MCF 10A (cell line): ENCODE results near the gene GABPB2. TPM values are rescaled to one million over a fixed set of nuclear protein-coding genes. Genes with fewer than 3 reads are reported as not detected.

ENCODE experiments used
- BruUV-seq: library from RNA; stranded (reverse); fragments of 400-500 nt; replicated peaks from 2 replicates; lab custom pipeline; 2021; lab: Mats Ljungman, UMichigan
- CTCF ChIA-PET: fragments of 300-600 bp; sonication (Branson Sonifier 250); formaldehyde crosslinking; extraction: SDS; loops from one replicate; lab custom pipeline; 2021; ENCODE audit warnings: antibody characterized with exemption, inconsistent platforms; lab: Yijun Ruan, JAX
- POLR2A ChIA-PET: fragments of 300-600, 350-650 bp; sonication (Branson Sonifier 250); formaldehyde crosslinking; extraction: SDS; loops from one replicate; lab custom pipeline; 2020; ENCODE audit warnings: antibody characterized with exemption, inconsistent platforms; lab: Yijun Ruan, JAX
- DNase-seq: peaks from one replicate; pipeline ENCODE4 v3.0.0-alpha.2; 2018; ENCODE audit not compliant: unreplicated experiment
- H3K27ac Mint-ChIP-seq: one replicate; pipeline ENCODE4 v1.8.0; 2022; ENCODE audit warnings: mild to moderate bottlenecking, low read depth, mixed read lengths; ENCODE audit not compliant: unreplicated experiment
- H3K27me3 Mint-ChIP-seq: one replicate; pipeline ENCODE4 v1.8.0; 2022; ENCODE audit warnings: mixed read lengths; ENCODE audit not compliant: insufficient read depth, unreplicated experiment
- H3K36me3 Mint-ChIP-seq: one replicate; pipeline ENCODE4 v1.8.0; 2022; ENCODE audit warnings: mild to moderate bottlenecking, moderate library complexity, mixed read lengths; ENCODE audit not compliant: insufficient read depth, unreplicated experiment
- H3K4me1 Mint-ChIP-seq: one replicate; pipeline ENCODE4 v1.8.0; 2022; ENCODE audit warnings: mixed read lengths; ENCODE audit not compliant: insufficient read depth, unreplicated experiment
- H3K4me3 Mint-ChIP-seq: one replicate; pipeline ENCODE4 v1.8.0; 2022; ENCODE audit warnings: mild to moderate bottlenecking, moderate library complexity, mixed read lengths; ENCODE audit not compliant: unreplicated experiment
- H3K9me3 Mint-ChIP-seq: one replicate; pipeline ENCODE4 v1.8.0; 2022; ENCODE audit warnings: mixed read lengths; ENCODE audit not compliant: unreplicated experiment
- intact Hi-C: fragments of 100-400 bp; cut with micrococcal nuclease; formaldehyde crosslinking; loops from 2 replicates; pipeline ENCODE4 v1.14.1; 2022
- total RNA-seq: library from RNA; stranded (reverse); gene quantifications from 2 replicates; pipeline ENCODE4 v1.2.3, GENCODE V29; 2022
- TF ChIP-seq, protein P1 (sequence below): fragments of 200-600 bp; IDR thresholded peaks from one replicate; pipeline ENCODE4 v1.8.0; 2022; ENCODE audit warnings: antibody characterized with exemption, mild to moderate bottlenecking; ENCODE audit not compliant: unreplicated experiment

The GABPB2 gene
- total RNA-seq, 1 experiment from 2014 or later = 20.2 TPM

DNA sequence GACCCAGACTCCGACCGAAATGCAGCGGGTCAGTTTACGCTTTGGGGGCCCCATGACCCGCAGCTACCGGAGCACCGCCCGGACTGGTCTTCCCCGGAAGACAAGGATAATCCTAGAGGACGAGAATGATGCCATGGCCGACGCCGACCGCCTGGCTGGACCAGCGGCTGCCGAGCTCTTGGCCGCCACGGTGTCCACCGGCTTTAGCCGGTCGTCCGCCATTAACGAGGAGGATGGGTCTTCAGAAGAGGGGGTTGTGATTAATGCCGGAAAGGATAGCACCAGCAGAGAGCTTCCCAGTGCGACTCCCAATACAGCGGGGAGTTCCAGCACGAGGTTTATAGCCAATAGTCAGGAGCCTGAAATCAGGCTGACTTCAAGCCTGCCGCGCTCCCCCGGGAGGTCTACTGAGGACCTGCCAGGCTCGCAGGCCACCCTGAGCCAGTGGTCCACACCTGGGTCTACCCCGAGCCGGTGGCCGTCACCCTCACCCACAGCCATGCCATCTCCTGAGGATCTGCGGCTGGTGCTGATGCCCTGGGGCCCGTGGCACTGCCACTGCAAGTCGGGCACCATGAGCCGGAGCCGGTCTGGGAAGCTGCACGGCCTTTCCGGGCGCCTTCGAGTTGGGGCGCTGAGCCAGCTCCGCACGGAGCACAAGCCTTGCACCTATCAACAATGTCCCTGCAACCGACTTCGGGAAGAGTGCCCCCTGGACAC lies 22.5 kb upstream of the GABPB2 start:
- Mint-ChIP-seq H3K27me3 (no peaks in the 10 kb centered on the region), H3K27ac (peak overlapping the region; percentile 79), H3K4me3 (peak overlapping the region; percentile 85), H3K4me1 (peaks cover 21% of the 10 kb centered on the region), H3K9me3 (no peaks in the 10 kb centered on the region), H3K36me3 (peaks cover 35% of the 10 kb centered on the region)
- intact Hi-C loops = no loop called here
- TF ChIP-seq, protein P1, sequence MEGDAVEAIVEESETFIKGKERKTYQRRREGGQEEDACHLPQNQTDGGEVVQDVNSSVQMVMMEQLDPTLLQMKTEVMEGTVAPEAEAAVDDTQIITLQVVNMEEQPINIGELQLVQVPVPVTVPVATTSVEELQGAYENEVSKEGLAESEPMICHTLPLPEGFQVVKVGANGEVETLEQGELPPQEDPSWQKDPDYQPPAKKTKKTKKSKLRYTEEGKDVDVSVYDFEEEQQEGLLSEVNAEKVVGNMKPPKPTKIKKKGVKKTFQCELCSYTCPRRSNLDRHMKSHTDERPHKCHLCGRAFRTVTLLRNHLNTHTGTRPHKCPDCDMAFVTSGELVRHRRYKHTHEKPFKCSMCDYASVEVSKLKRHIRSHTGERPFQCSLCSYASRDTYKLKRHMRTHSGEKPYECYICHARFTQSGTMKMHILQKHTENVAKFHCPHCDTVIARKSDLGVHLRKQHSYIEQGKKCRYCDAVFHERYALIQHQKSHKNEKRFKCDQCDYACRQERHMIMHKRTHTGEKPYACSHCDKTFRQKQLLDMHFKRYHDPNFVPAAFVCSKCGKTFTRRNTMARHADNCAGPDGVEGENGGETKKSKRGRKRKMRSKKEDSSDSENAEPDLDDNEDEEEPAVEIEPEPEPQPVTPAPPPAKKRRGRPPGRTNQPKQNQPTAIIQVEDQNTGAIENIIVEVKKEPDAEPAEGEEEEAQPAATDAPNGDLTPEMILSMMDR = no peak
- DNase-seq = peak; percentile 79
- BruUV-seq = TSS peak; percentile 70
- ChIA-PET POLR2A (interaction anchor here (0.6 to 9.7 kb wide), 17 partner anchors 10 to 710 kb away, joined by 3 to 90 read pairs (median 4); partner anchors contain the start of genes CDC42SE1, LYSMD1, MINDY1 and MLLT11), CTCF (interaction anchor here (0.5 to 2.5 kb wide), 12 partner anchors 9 to 131 kb away, joined by 3 to 17 read pairs (median 4); no protein-coding TSS in a partner anchor)

DNA sequence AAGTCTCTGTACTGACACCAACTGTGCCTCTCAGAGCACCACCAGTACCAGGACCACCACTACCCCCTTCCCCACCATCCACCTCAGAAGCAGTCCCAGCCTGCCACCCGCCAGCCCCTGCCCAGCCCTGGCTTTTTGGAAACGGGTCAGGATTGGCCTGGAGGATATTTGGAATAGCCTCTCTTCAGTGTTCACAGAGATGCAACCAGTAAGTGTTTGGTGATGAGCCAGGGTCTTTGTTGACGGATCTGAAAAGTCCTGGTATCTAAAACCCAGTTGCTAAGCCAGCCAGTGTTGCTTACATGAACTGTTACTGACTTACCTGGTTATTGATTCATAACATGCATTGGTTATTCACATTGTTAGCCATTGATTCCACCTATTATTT lies 21.9 kb upstream of the GABPB2 start:
- ChIA-PET CTCF (interaction anchor here (0.6 to 2.5 kb wide), 6 partner anchors 9 to 24 kb away, joined by 3 to 17 read pairs (median 4); no protein-coding TSS in a partner anchor), POLR2A (interaction anchor here (0.6 to 9.7 kb wide), 10 partner anchors 10 to 567 kb away, joined by 3 to 90 read pairs (median 8); partner anchors contain the start of genes CDC42SE1, LYSMD1, MINDY1 and MLLT11)
- Mint-ChIP-seq H3K9me3 (no peaks in the 10 kb centered on the region), H3K27me3 (no peaks in the 10 kb centered on the region), H3K36me3 (peaks cover 40% of the 10 kb centered on the region), H3K27ac (peak overlapping the region; percentile 79), H3K4me3 (peak overlapping the region; percentile 85), H3K4me1 (peaks cover 21% of the 10 kb centered on the region)
- TF ChIP-seq, protein P1 = peak; percentile 36
- no peak for DNase-seq
- BruUV-seq = no TSS peak
- intact Hi-C loops = no loop called here

- H3K36me3 Mint-ChIP-seq = peaks cover 49% of the 10 kb centered on the region
- H3K4me3 Mint-ChIP-seq = no peak overlapping the region
- TF ChIP-seq, protein P1 = no peak
- H3K27me3 Mint-ChIP-seq = no peaks in the 10 kb centered on the region
- DNase-seq = no peak
- no peak overlapping the region for H3K27ac Mint-ChIP-seq
- H3K9me3 Mint-ChIP-seq = no peaks in the 10 kb centered on the region
- peaks cover 21% of the 10 kb centered on the region for H3K4me1 Mint-ChIP-seq
- POLR2A ChIA-PET = interaction anchor here (0.7 to 9.7 kb wide), 6 partner anchors 10 to 623 kb away, joined by 3 to 90 read pairs (median 3); partner anchors contain the start of genes CDC42SE1, MINDY1 and MLLT11
- intact Hi-C loops = no loop called here
- CTCF ChIA-PET = interaction anchor here (0.6 to 1.4 kb wide), 5 partner anchors 16 to 1648 kb away, joined by 3 to 7 read pairs (median 4); partner anchors contain the start of gene TNFAIP8L2
- BruUV-seq = no TSS peak
Measured at GRCh38 chr1:151049458-151049857, 21.1 kb upstream of the GABPB2 start.

DNA sequence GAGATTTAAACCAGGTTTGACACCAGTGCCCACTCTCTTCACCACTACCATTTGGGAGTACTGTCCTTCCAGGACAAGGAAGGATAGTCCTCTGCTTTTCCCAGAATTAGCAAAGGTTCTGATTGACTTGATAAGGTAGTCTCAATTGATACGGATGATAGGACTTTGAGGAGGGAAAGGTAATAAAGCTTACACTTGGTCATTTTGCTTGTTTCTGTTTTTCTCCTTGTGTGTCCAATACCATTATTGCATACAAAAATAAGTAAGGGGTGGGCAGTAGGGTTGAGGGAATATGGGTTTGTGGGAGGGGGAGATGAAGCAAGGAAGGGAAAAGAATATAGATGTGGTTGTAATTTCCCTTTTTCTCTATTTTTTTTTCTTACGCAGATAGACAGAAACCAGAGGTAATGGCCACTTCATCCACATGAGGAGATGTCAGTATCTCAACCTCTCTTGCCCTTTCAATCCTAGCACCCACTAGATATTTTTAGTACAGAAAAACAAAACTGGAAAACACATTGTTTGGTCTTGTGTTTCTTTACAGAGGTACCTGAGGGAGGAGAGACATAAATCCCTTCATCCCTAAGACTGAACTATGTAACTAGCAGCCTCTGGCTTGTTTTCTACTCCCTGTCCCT lies 20.4 kb upstream of the GABPB2 start:
- POLR2A ChIA-PET = interaction anchor here (0.7 to 9.7 kb wide), 5 partner anchors 9 to 624 kb away, joined by 3 to 90 read pairs (median 4); partner anchors contain the start of genes CDC42SE1, MINDY1 and MLLT11
- Mint-ChIP-seq H3K27ac (no peak overlapping the region), H3K4me1 (peaks cover 26% of the 10 kb centered on the region), H3K27me3 (no peaks in the 10 kb centered on the region), H3K9me3 (no peaks in the 10 kb centered on the region), H3K4me3 (no peak overlapping the region), H3K36me3 (peaks cover 55% of the 10 kb centered on the region)
- CTCF ChIA-PET = interaction anchor here (0.5 to 1.5 kb wide), 10 partner anchors 9 to 1648 kb away, joined by 3 to 7 read pairs (median 4); partner anchors contain the start of genes CDC42SE1 and TNFAIP8L2
- intact Hi-C loops = no loop called here
- TF ChIP-seq, protein P1 = no peak
- DNase-seq = no peak
- no TSS peak for BruUV-seq
